CD4-positive, CD25-positive, alpha-beta regulatory T cell (primary cell): Measurements from ENCODE around the gene MINDY4. TPM values are rescaled to one million over a fixed set of nuclear protein-coding genes. Genes with fewer than 3 reads are reported as not detected.

Experiments
- ATAC-seq, 2 donors: fragments of 150-1000 bp; cut with Tn5 transposase; one replicate each; pipeline ENCODE4 v1.10.0; 2021; ENCODE audit warnings: low read depth in 2 of 2, moderate number of reproducible peaks in 2 of 2, moderate library complexity in 1 of 2
- DNase-seq, 3 donors: peaks; one replicate each; pipeline versions ENCODE4 v3.0.0 to v3.0.0-alpha.2; 2012 to 2022; ENCODE audit warnings: mixed read lengths in 1 of 3
- H3K27ac ChIP-seq: one replicate; pipeline ENCODE4 v1.7.0; 2013; ENCODE audit warnings: mild to moderate bottlenecking, low read length; ENCODE audit not compliant: insufficient read depth, poor library complexity, severe bottlenecking
- H3K27me3 ChIP-seq: one replicate; pipeline ENCODE4 v1.7.0; 2013; ENCODE audit warnings: low read length; ENCODE audit not compliant: control insufficient read depth, insufficient read depth
- H3K36me3 ChIP-seq: one replicate; pipeline ENCODE4 v1.7.0; 2013; ENCODE audit warnings: mild to moderate bottlenecking, low read length, moderate library complexity; ENCODE audit not compliant: control insufficient read depth, insufficient read depth
- H3K4me1 ChIP-seq: 2 replicates; pipeline ENCODE4 v1.7.0; 2013; ENCODE audit warnings: mild to moderate bottlenecking, low read length; ENCODE audit not compliant: insufficient read depth, control insufficient read depth, poor library complexity, severe bottlenecking
- H3K4me3 ChIP-seq: one replicate; pipeline ENCODE4 v1.7.0; 2013; ENCODE audit warnings: low read depth, mild to moderate bottlenecking, low read length, moderate library complexity
- H3K9me3 ChIP-seq, 2 experiments: 1 replicate in 1 of 2; 2 replicates in 1 of 2; pipeline ENCODE4 v1.7.0; 2013; ENCODE audit warnings: low read length in 2 of 2, mild to moderate bottlenecking in 1 of 2, moderate library complexity in 1 of 2; ENCODE audit not compliant: control insufficient read depth in 2 of 2
- H3K27ac Mint-ChIP-seq, 3 donors: one replicate each; pipeline ENCODE4 v1.8.0; 2020 to 2022; ENCODE audit warnings: mild to moderate bottlenecking in 3 of 3, mixed read lengths in 3 of 3, moderate library complexity in 2 of 3
- H3K27me3 Mint-ChIP-seq: one replicate; pipeline ENCODE4 v1.8.0; 2022; ENCODE audit warnings: mild to moderate bottlenecking, mixed read lengths
- H3K36me3 Mint-ChIP-seq: one replicate; pipeline ENCODE4 v1.8.0; 2020; ENCODE audit warnings: mixed read lengths
- H3K4me1 Mint-ChIP-seq, 4 donors: one replicate each; pipeline ENCODE4 v1.8.0; 2020 to 2022; ENCODE audit warnings: mixed read lengths in 4 of 4, mild to moderate bottlenecking in 1 of 4
- H3K4me3 Mint-ChIP-seq, 4 donors: one replicate each; pipeline ENCODE4 v1.8.0; 2020 to 2022; ENCODE audit warnings: mild to moderate bottlenecking in 4 of 4, mixed read lengths in 4 of 4, moderate library complexity in 3 of 4
- H3K9me3 Mint-ChIP-seq, 7 donors: one replicate each; pipeline ENCODE4 v1.8.0; 2020 to 2022; ENCODE audit warnings: mixed read lengths in 7 of 7, mild to moderate bottlenecking in 3 of 7, moderate library complexity in 2 of 7
- polyA plus RNA-seq, 4 donors: library from polyadenylated mRNA; unstranded; fragments of 300-500 nt; fragmentation: Illumina TruSeq; gene quantifications; one replicate each; pipeline ENCODE4 v1.2.3, GENCODE V29; 2021
- total RNA-seq: library from RNA; stranded (reverse); gene quantifications from one replicate; pipeline ENCODE4 v1.2.3, GENCODE V29; 2022

Gene MINDY4
- total and polyA plus RNA-seq, 5 donors from 2014 or later: 0.17 to 1.0 (median 0.52) TPM

GRCh38 chr7:30850426-30850825 is 79.2 kb downstream of the MINDY4 start:
- peaks cover 3% of the 10 kb centered on the region for H3K36me3 Mint-ChIP-seq
- no peak overlapping the region for H3K27ac ChIP-seq
- H3K9me3 ChIP-seq: no peaks in the 10 kb centered on the region
- no peaks in the 10 kb centered on the region for H3K4me1 Mint-ChIP-seq
- no peak overlapping the region for H3K4me3 ChIP-seq
- peaks cover 0 to 2% (median 0%) of the 10 kb centered on the region in 7 donors for H3K9me3 Mint-ChIP-seq
- no peaks in the 10 kb centered on the region for H3K27me3 ChIP-seq
- DNase-seq (no peak), ATAC-seq (no peak)
- H3K27ac Mint-ChIP-seq: no peak overlapping the region
- H3K27me3 Mint-ChIP-seq: no peaks in the 10 kb centered on the region
- H3K4me3 Mint-ChIP-seq: no peak overlapping the region
- no peaks in the 10 kb centered on the region for H3K4me1 ChIP-seq
- no peaks in the 10 kb centered on the region for H3K36me3 ChIP-seq

- H3K27ac ChIP-seq: no peak overlapping the region
- H3K4me1 Mint-ChIP-seq: no peaks in the 10 kb centered on the region
- no peaks in the 10 kb centered on the region for H3K9me3 ChIP-seq
- DNase-seq: no peak
- H3K27me3 Mint-ChIP-seq: no peaks in the 10 kb centered on the region
- no peak overlapping the region for H3K27ac Mint-ChIP-seq
- ATAC-seq: no peak
- H3K9me3 Mint-ChIP-seq: peaks cover 0 to 2% (median 0%) of the 10 kb centered on the region in 7 donors
- no peak overlapping the region for H3K4me3 ChIP-seq
- no peaks in the 10 kb centered on the region for H3K27me3 ChIP-seq
- H3K4me1 ChIP-seq: no peaks in the 10 kb centered on the region
- peaks cover 3% of the 10 kb centered on the region for H3K36me3 Mint-ChIP-seq
- H3K4me3 Mint-ChIP-seq: no peak overlapping the region
- no peaks in the 10 kb centered on the region for H3K36me3 ChIP-seq
These were observed 80.6 kb downstream of the MINDY4 start for GRCh38 chr7:30851651-30852307.

DNA sequence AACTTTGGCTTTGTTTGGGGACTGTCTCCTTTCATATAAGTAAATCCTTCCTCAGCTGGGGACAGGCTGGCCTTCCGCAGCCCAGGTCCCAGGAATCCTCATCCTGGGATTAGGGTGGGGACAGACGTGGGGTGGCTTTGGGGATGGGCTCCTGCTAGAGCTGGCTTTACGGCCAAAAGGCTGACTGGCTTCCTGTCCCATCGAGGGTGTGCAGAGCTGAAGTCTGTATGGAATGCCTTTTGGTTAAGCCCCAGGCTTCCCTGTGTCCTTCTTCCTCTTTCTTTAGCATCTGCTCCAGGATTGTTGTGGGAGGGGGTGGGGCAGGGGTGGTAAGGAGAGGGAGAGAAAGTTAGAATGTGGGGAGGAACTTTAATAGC is 81.1 kb downstream of the MINDY4 start:
- Mint-ChIP-seq H3K4me1 (no peaks in the 10 kb centered on the region), H3K27me3 (no peaks in the 10 kb centered on the region), H3K27ac (no peak overlapping the region), H3K9me3 (peaks cover 0 to 2% (median 0%) of the 10 kb centered on the region in 7 donors), H3K36me3 (peaks cover 3% of the 10 kb centered on the region), H3K4me3 (no peak overlapping the region)
- Histone ChIP-seq H3K4me1 (no peaks in the 10 kb centered on the region), H3K9me3 (no peaks in the 10 kb centered on the region), H3K27ac (no peak overlapping the region), H3K27me3 (no peaks in the 10 kb centered on the region), H3K4me3 (no peak overlapping the region), H3K36me3 (no peaks in the 10 kb centered on the region)
- ATAC-seq (no peak), DNase-seq (no peak)

- Mint-ChIP-seq H3K27me3 (no peaks in the 10 kb centered on the region), H3K27ac (no peak overlapping the region), H3K4me3 (no peak overlapping the region), H3K36me3 (peaks cover 3% of the 10 kb centered on the region), H3K9me3 (peaks cover 0 to 2% (median 0%) of the 10 kb centered on the region in 7 donors), H3K4me1 (no peaks in the 10 kb centered on the region)
- Histone ChIP-seq H3K4me1 (no peaks in the 10 kb centered on the region), H3K9me3 (no peaks in the 10 kb centered on the region), H3K4me3 (no peak overlapping the region), H3K27me3 (no peaks in the 10 kb centered on the region), H3K27ac (no peak overlapping the region), H3K36me3 (no peaks in the 10 kb centered on the region)
- ATAC-seq (no peak), DNase-seq (no peak)
These were observed 81.6 kb downstream of the MINDY4 start for GRCh38 chr7:30852744-30853288.

DNA sequence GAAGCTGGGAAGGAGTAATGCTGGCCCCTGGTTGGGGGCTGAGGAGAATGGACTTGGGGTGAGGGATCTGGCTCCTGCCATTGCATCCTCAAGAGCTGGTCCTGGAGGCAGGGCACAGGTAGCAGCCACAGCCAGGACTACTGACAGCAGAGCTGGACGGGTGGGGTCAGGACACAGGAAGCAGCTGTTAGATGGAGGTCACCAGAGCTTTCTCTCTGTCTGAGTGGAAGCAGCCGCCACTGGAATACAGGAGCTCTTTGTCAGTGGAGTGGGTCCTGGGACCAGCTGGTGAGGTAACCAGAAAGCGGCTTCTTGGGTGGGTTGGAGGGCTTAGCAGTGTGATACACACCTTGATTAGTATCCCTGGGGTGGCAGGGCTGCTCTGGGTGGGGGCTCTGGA is 82.4 kb downstream of the MINDY4 start:
- Mint-ChIP-seq H3K27me3 (no peaks in the 10 kb centered on the region), H3K4me3 (no peak overlapping the region), H3K9me3 (peaks cover 0 to 2% (median 0%) of the 10 kb centered on the region in 7 donors), H3K4me1 (no peaks in the 10 kb centered on the region), H3K36me3 (peaks cover 3% of the 10 kb centered on the region), H3K27ac (no peak overlapping the region)
- H3K36me3 ChIP-seq: no peaks in the 10 kb centered on the region
- H3K4me1 ChIP-seq: no peaks in the 10 kb centered on the region
- H3K27ac ChIP-seq: no peak overlapping the region
- H3K9me3 ChIP-seq: no peaks in the 10 kb centered on the region
- H3K27me3 ChIP-seq: no peaks in the 10 kb centered on the region
- no peak overlapping the region for H3K4me3 ChIP-seq
- DNase-seq (no peak), ATAC-seq (no peak)

GRCh38 chr7:30855936-30856335 is 84.7 kb downstream of the MINDY4 start:
- peak overlapping the region in 1 of 3 donors; percentile 23 for H3K27ac Mint-ChIP-seq
- H3K36me3 Mint-ChIP-seq: peaks cover 3% of the 10 kb centered on the region
- no peak overlapping the region for H3K4me3 Mint-ChIP-seq
- H3K4me3 ChIP-seq: no peak overlapping the region
- no peaks in the 10 kb centered on the region for H3K4me1 ChIP-seq
- H3K27ac ChIP-seq: no peak overlapping the region
- H3K27me3 Mint-ChIP-seq: no peaks in the 10 kb centered on the region
- no peaks in the 10 kb centered on the region for H3K9me3 ChIP-seq
- no peaks in the 10 kb centered on the region for H3K4me1 Mint-ChIP-seq
- ATAC-seq: no peak
- no peaks in the 10 kb centered on the region for H3K27me3 ChIP-seq
- DNase-seq: no peak
- no peaks in the 10 kb centered on the region for H3K36me3 ChIP-seq
- peaks cover 0 to under 1% (median 0%) of the 10 kb centered on the region in 7 donors for H3K9me3 Mint-ChIP-seq

GRCh38 chr7:30858576-30858975 is 87.4 kb downstream of the MINDY4 start:
- Mint-ChIP-seq H3K4me3 (no peak overlapping the region), H3K27ac (no peak overlapping the region), H3K27me3 (no peaks in the 10 kb centered on the region), H3K4me1 (no peaks in the 10 kb centered on the region), H3K9me3 (no peaks in the 10 kb centered on the region), H3K36me3 (peaks cover 3% of the 10 kb centered on the region)
- no peaks in the 10 kb centered on the region for H3K4me1 ChIP-seq
- H3K36me3 ChIP-seq: no peaks in the 10 kb centered on the region
- no peaks in the 10 kb centered on the region for H3K27me3 ChIP-seq
- H3K9me3 ChIP-seq: no peaks in the 10 kb centered on the region
- no peak for ATAC-seq
- no peak overlapping the region for H3K27ac ChIP-seq
- no peak for DNase-seq
- no peak overlapping the region for H3K4me3 ChIP-seq
